ENCODE data around the gene RAPGEF4. TPM values are rescaled to one million over a fixed set of nuclear protein-coding genes. Genes with fewer than 3 reads are reported as not detected.

Gene RAPGEF4
- total and polyA plus RNA-seq, 2 of the 8 experiments (the other 6 are each of a cell fraction or from before 2014, with no cell fraction given): 1.2 to 2.6 TPM

DNA sequence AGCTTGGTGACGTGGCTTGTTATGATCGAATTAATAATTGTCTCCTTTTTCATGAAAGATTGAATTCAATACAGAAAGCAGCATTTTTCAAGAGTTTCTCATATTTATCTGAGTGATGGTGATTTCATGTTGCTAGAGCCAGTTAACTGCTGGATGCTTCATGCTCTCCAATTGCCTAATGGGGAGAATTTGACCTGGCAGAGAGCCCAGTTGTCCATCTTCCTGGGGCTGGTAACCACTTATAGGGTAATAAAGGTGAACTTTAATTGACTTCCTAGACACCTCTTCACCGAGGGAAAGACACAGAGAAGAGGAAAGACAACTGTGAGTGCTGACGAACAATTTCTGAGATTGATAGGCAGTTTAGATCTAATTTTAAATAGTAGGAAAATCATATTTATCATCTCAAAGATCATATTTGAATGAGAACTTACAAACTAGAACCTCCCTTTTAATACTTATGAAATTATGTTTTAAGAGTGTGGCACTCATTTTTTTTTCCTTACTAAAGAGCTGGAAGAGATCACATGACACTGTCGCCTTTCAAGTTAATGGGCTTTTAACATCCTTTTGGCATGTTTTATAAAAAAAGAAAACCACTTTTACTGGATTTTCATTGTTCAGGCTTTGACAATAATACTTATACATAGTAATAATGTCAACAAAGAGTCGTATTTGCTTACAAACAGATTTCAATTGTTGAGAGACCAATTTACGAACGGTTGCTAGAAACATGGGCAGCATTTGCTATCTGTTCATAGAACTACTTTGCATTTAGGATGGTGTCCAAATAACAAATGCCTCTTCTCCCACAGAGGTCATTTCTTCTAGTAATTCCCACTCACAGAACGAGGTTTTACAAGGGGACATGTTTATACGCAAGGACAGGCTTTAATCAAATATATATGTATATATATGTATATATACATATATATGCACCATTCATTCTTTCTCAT is 153.3 kb downstream of the RAPGEF4 start (continued):
- no peak for TF ChIP-seq EP300 (IDR thresholded peaks at IDR 0.05; ENCODE audit: borderline replicate concordance in 1 of 2, low read depth in 2 of 2, low read length in 2 of 2)
- no peak for TF ChIP-seq RNF2 (IDR thresholded peaks at IDR 0.05; ENCODE audit: borderline replicate concordance, low read depth, low read length, missing control alignments, poor library complexity, severe bottlenecking)
- TF ChIP-seq GTF2F1 (IDR thresholded peaks at IDR 0.05; ENCODE audit: borderline replicate concordance, low read depth, low read length): no peak
- TF ChIP-seq, protein P1, sequence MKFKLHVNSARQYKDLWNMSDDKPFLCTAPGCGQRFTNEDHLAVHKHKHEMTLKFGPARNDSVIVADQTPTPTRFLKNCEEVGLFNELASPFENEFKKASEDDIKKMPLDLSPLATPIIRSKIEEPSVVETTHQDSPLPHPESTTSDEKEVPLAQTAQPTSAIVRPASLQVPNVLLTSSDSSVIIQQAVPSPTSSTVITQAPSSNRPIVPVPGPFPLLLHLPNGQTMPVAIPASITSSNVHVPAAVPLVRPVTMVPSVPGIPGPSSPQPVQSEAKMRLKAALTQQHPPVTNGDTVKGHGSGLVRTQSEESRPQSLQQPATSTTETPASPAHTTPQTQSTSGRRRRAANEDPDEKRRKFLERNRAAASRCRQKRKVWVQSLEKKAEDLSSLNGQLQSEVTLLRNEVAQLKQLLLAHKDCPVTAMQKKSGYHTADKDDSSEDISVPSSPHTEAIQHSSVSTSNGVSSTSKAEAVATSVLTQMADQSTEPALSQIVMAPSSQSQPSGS (IDR thresholded peaks at IDR 0.05; ENCODE audit: low read length): no peak
- no peak for TF ChIP-seq SRF (IDR thresholded peaks at IDR 0.05; ENCODE audit: low read depth, low read length)

Measured in H1 (cell line).